ENCODE data around the gene SYT6. TPM values are rescaled to one million over a fixed set of nuclear protein-coding genes. Genes with fewer than 3 reads are reported as not detected.
"Not testable (repeated sequence)": the region's sequence is repeated elsewhere in the genome, so short reads cannot be mapped to it uniquely, and the experiment has no call there.

SYT6 gene
- total and polyA plus RNA-seq, 7 experiments from 2014 or later, result not detected

DNA sequence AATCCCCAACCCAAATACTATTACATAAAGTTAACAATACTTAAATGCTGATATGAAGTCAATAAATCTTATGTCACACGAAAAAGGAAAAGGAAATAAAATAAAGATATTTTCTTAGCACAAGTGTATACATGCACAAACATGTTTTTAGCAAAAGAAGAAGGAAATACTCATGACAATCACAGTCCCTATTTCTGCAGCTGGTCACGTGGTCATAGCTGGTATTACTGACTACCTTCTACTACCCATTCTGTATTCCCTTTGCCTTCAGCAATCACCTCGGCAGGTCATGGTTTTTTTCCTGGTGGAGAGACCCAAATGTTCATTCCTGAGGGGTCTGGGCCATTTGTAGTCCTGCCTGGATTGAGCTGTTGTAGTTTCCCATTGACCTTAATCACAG, 88.0 kb downstream of the SYT6 start:
- H3K27ac ChIP-seq (ENCODE audit: low read depth, low read length); POLR2A ChIA-PET; ATAC-seq; H3K27ac Mint-ChIP-seq; H3K36me3 Mint-ChIP-seq; intact Hi-C loops (cut with micrococcal nuclease); H3K4me1 ChIP-seq (ENCODE audit: control insufficient read depth in 2 of 2, insufficient read depth in 2 of 2, low read length in 2 of 2); H3K36me3 ChIP-seq (ENCODE audit: control insufficient read depth in 2 of 3, insufficient read depth in 3 of 3, low read length in 3 of 3); H3K4me1 Mint-ChIP-seq; CTCF ChIA-PET; H3K9me3 ChIP-seq (ENCODE audit: control insufficient read depth in 2 of 3, low read length in 3 of 3); H3K9me3 Mint-ChIP-seq; H3K4me3 ChIP-seq (ENCODE audit: low read length); H3K27me3 ChIP-seq (ENCODE audit: control insufficient read depth in 2 of 2, insufficient read depth in 2 of 2, low read length in 2 of 2); H3K4me3 Mint-ChIP-seq; DNase-seq: not testable (repeated sequence)
- peaks cover 0 to 13% (median 3%) of the 10 kb centered on the region in 5 donors for H3K27me3 Mint-ChIP-seq

DNA sequence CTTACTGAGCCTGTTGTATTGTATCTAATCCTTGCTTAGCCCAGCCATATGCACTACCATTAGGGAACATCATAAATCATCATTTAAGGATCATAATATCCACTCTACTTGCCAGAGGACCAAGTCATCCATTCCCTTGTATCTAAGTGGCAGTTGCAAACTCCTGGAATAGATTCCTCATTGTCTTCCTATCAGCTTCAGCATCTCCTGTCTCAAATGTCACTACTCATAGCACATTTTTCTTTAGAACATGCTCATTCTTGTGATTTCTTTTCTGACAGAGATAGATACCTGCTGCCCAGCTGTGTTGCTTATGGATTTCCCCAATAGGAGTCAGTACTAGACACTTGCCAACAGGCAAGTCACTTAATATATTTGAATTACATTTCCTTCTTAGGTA, 90.1 kb downstream of the SYT6 start:
- Mint-ChIP-seq H3K27me3 (peaks cover 0 to 10% (median 4%) of the 10 kb centered on the region in 5 donors), H3K4me3 (no peak overlapping the region), H3K4me1 (peaks cover 0 to 3% (median 0%) of the 10 kb centered on the region in 7 donors), H3K9me3 (peaks cover 0 to 10% (median 2%) of the 10 kb centered on the region in 11 donors), H3K27ac (no peak overlapping the region), H3K36me3 (peaks cover 0 to 3% (median 0%) of the 10 kb centered on the region in 5 donors)
- CTCF ChIA-PET, result interaction anchor here (0.5 to 0.6 kb wide), 2 partner anchors 18 to 293 kb away, joined by 3 to 4 read pairs; no protein-coding TSS in a partner anchor
- POLR2A ChIA-PET, result no interaction called here
- no peak overlapping the region for H3K4me3 ChIP-seq (ENCODE audit: low read length)
- ATAC-seq (no peak), DNase-seq (no peak)
- no peak overlapping the region for H3K27ac ChIP-seq (ENCODE audit: low read depth, low read length)
- H3K4me1 ChIP-seq (ENCODE audit: control insufficient read depth in 2 of 2, insufficient read depth in 2 of 2, low read length in 2 of 2), result no peaks in the 10 kb centered on the region
- peaks cover 0 to 10% (median 0%) of the 10 kb centered on the region in 3 experiments for H3K9me3 ChIP-seq (ENCODE audit: control insufficient read depth in 2 of 3, low read length in 3 of 3)
- no peaks in the 10 kb centered on the region for H3K36me3 ChIP-seq (ENCODE audit: control insufficient read depth in 2 of 3, insufficient read depth in 3 of 3, low read length in 3 of 3)
- intact Hi-C loops (cut with micrococcal nuclease), result no loop called here
- no peaks in the 10 kb centered on the region for H3K27me3 ChIP-seq (ENCODE audit: control insufficient read depth in 2 of 2, insufficient read depth in 2 of 2, low read length in 2 of 2)

DNA sequence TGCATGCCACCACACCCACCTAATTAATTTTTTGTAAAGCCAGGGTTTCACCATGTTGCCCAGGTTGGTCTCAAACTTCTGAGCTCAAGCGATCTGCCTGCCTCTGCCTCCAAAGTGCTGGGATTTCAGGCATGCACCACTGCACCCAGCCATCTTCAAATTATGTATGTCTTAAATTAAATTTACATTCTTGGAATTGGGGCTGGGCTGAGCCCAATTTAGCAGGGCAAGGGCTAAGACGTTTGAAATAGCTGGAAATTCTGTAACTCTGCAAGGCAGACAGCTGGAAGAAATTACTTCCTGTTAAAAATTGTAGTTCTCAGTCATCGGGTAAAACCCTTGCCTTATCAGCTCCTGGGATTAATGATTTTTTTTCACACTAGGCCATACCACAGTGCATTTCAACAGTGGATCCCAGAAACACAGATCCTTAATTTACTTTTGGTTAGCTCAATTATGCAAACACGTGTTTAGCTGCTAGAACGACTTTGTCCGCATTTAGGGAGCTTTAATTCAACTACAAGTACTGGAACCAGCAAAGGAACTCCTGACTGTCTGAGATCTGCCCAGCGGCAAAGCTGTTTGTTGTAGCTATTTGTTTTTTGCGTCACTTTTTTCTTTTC, 91.1 kb downstream of the SYT6 start:
- Mint-ChIP-seq H3K4me3 (no peak overlapping the region), H3K27me3 (peaks cover 0 to 9% (median 4%) of the 10 kb centered on the region in 5 donors), H3K4me1 (peaks cover 0 to 3% (median 0%) of the 10 kb centered on the region in 7 donors), H3K27ac (no peak overlapping the region), H3K9me3 (peaks cover 0 to 9% (median 2%) of the 10 kb centered on the region in 11 donors), H3K36me3 (peaks cover 0 to 3% (median 0%) of the 10 kb centered on the region in 5 donors)
- no peak for DNase-seq
- Histone ChIP-seq H3K27ac (ENCODE audit: low read depth, low read length) (no peak overlapping the region), H3K4me3 (ENCODE audit: low read length) (no peak overlapping the region), H3K36me3 (ENCODE audit: control insufficient read depth in 2 of 3, insufficient read depth in 3 of 3, low read length in 3 of 3) (no peaks in the 10 kb centered on the region), H3K27me3 (ENCODE audit: control insufficient read depth in 2 of 2, insufficient read depth in 2 of 2, low read length in 2 of 2) (no peaks in the 10 kb centered on the region), H3K9me3 (ENCODE audit: control insufficient read depth in 2 of 3, low read length in 3 of 3) (peaks cover 0 to 10% (median 0%) of the 10 kb centered on the region in 3 experiments), H3K4me1 (ENCODE audit: control insufficient read depth in 2 of 2, insufficient read depth in 2 of 2, low read length in 2 of 2) (no peaks in the 10 kb centered on the region)
- ChIA-PET CTCF (no interaction called here), POLR2A (no interaction called here)
- ATAC-seq, result no peak
- intact Hi-C loops (cut with micrococcal nuclease), result no loop called here

DNA sequence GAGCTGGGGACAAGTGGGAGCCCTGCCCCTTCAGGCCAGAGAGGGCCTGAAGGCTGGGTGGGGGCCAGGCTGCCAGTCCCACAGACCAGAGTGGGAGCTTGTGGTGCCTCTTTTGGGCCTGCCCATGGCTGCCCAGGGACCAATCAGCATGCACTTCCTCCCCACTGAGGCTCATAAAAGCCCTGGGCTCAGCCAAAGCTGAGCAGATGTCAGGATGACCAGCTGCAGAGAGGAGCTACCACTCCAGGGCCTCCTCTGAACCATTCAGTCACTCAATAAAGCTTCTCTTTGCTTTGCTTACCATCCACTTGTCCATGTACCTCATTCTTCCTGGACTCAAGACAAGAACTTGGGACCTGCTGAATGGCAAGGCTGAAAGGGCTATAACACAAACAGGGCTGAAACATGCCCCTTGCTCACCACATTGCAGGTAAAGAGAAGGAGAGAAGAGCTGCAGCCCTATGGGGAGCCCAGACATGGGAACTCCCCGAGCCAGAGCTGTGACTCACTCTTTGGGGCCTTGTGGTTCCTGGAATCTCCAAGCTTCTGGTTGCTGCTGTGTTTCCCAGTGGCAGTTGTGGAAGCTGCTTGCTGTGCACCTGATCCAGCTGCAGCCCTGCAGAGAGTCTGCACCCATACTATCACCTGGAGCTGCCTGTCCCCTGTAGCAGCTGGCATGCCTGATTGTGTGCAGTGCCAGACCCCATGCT, 92.4 kb downstream of the SYT6 start:
- intact Hi-C loops (cut with micrococcal nuclease), result no loop called here
- ATAC-seq (no peak), DNase-seq (no peak)
- POLR2A ChIA-PET, result no interaction called here
- no peak overlapping the region for H3K27ac ChIP-seq (ENCODE audit: low read depth, low read length)
- no peak overlapping the region for H3K27ac Mint-ChIP-seq
- H3K4me1 ChIP-seq (ENCODE audit: control insufficient read depth in 2 of 2, insufficient read depth in 2 of 2, low read length in 2 of 2), result no peaks in the 10 kb centered on the region
- H3K36me3 Mint-ChIP-seq, result peaks cover 0 to 3% (median 0%) of the 10 kb centered on the region in 5 donors
- no peak overlapping the region for H3K4me3 Mint-ChIP-seq
- no peaks in the 10 kb centered on the region for H3K27me3 ChIP-seq (ENCODE audit: control insufficient read depth in 2 of 2, insufficient read depth in 2 of 2, low read length in 2 of 2)
- no peak overlapping the region for H3K4me3 ChIP-seq (ENCODE audit: low read length)
- CTCF ChIA-PET, result no interaction called here
- peaks cover 0 to 15% (median 7%) of the 10 kb centered on the region in 11 donors for H3K9me3 Mint-ChIP-seq
- peaks cover 0 to 10% (median 0%) of the 10 kb centered on the region in 3 experiments for H3K9me3 ChIP-seq (ENCODE audit: control insufficient read depth in 2 of 3, low read length in 3 of 3)
- no peaks in the 10 kb centered on the region for H3K4me1 Mint-ChIP-seq
- H3K27me3 Mint-ChIP-seq, result peaks cover 0 to 6% (median 4%) of the 10 kb centered on the region in 5 donors
- H3K36me3 ChIP-seq (ENCODE audit: control insufficient read depth in 2 of 3, insufficient read depth in 3 of 3, low read length in 3 of 3), result no peaks in the 10 kb centered on the region

DNA sequence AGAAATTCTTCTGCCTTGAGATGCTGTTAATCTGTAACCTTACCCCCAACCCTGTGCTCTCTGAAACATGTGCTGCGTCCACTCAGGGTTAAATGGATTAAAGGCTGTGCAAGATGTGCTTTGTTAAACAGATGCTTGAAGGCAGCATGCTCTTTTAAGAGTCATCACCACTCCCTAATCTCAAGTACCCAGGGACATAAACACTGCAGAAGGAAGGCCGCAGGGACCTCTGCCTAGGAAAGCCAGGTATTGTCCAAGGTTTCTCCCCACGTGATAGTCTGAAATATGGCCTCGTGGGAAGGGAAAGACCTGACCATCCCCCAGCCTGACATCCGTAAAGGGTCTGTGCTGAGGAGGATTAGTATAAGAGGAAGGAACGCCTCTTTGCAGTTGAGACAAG, 95.4 kb downstream of the SYT6 start:
- H3K4me1 Mint-ChIP-seq; H3K27me3 ChIP-seq (ENCODE audit: control insufficient read depth in 2 of 2, insufficient read depth in 2 of 2, low read length in 2 of 2); H3K27me3 Mint-ChIP-seq; H3K36me3 ChIP-seq (ENCODE audit: control insufficient read depth in 2 of 3, insufficient read depth in 3 of 3, low read length in 3 of 3); H3K4me1 ChIP-seq (ENCODE audit: control insufficient read depth in 2 of 2, insufficient read depth in 2 of 2, low read length in 2 of 2); H3K36me3 Mint-ChIP-seq; CTCF ChIA-PET; DNase-seq; intact Hi-C loops (cut with micrococcal nuclease); H3K27ac Mint-ChIP-seq; H3K4me3 ChIP-seq (ENCODE audit: low read length); ATAC-seq; H3K9me3 ChIP-seq (ENCODE audit: control insufficient read depth in 2 of 3, low read length in 3 of 3); H3K27ac ChIP-seq (ENCODE audit: low read depth, low read length); POLR2A ChIA-PET; H3K4me3 Mint-ChIP-seq: not testable (repeated sequence)
- peaks cover 0 to 16% (median 8%) of the 10 kb centered on the region in 11 donors for H3K9me3 Mint-ChIP-seq

DNA sequence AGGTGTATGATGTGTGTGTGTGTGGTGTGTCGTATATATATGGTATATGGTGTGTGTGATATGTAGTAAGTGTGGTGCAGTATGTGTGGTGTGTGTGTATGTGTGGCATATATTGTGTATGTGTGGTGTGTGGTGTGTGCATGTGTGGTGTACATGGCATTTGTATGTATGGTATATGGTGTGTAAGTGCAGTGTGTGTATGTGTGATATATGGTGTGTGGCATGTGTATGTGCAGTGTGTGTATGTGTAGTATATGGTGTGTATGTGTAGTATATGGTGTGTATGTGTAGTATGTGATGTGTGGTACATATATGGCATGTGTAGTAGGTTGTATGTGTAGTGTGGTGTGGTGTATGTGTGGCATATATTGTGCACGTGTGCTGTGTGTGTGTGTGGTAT, 99.5 kb downstream of the SYT6 start:
- Mint-ChIP-seq H3K27me3 (peaks cover 0 to 9% (median 2%) of the 10 kb centered on the region in 5 donors), H3K36me3 (peaks cover 0 to 3% (median 0%) of the 10 kb centered on the region in 5 donors), H3K9me3 (peaks cover 0 to 10% (median 4%) of the 10 kb centered on the region in 11 donors), H3K4me1 (no peaks in the 10 kb centered on the region), H3K4me3 (no peak overlapping the region), H3K27ac (no peak overlapping the region)
- ChIA-PET POLR2A (no interaction called here), CTCF (no interaction called here)
- no peaks in the 10 kb centered on the region for H3K27me3 ChIP-seq (ENCODE audit: control insufficient read depth in 2 of 2, insufficient read depth in 2 of 2, low read length in 2 of 2)
- DNase-seq, result no peak
- H3K4me1 ChIP-seq (ENCODE audit: control insufficient read depth in 2 of 2, insufficient read depth in 2 of 2, low read length in 2 of 2), result no peaks in the 10 kb centered on the region
- no peak overlapping the region for H3K27ac ChIP-seq (ENCODE audit: low read depth, low read length)
- intact Hi-C loops (cut with micrococcal nuclease), result no loop called here
- no peaks in the 10 kb centered on the region for H3K9me3 ChIP-seq (ENCODE audit: control insufficient read depth in 2 of 3, low read length in 3 of 3)
- ATAC-seq, result no peak
- H3K36me3 ChIP-seq (ENCODE audit: control insufficient read depth in 2 of 3, insufficient read depth in 3 of 3, low read length in 3 of 3), result no peaks in the 10 kb centered on the region
- H3K4me3 ChIP-seq (ENCODE audit: low read length), result no peak overlapping the region

DNA sequence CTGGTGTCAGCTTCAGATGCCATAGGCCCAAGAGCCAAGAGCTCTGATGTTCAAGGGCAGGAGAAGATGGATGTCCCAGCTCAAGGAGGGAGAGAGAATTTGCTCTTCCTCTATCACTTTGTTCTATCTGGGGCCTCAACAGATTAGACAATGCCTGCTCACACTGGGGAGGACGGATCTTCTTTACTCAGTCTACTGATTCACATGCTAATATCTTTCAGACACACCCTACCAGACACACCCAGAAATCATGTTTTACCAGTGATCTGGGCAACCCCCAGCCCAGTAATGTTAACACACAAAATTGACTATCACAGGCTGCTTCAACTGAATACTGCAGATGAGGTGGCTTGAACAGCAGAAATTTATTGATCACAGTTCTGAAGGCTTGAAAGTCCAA, 105.4 kb downstream of the SYT6 start:
- no peaks in the 10 kb centered on the region for H3K36me3 ChIP-seq (ENCODE audit: control insufficient read depth in 2 of 3, insufficient read depth in 3 of 3, low read length in 3 of 3)
- no peak overlapping the region for H3K4me3 Mint-ChIP-seq
- H3K27me3 Mint-ChIP-seq, result peaks cover 0 to 10% (median 0%) of the 10 kb centered on the region in 5 donors
- intact Hi-C loops (cut with micrococcal nuclease), result no loop called here
- POLR2A ChIA-PET, result no interaction called here
- CTCF ChIA-PET, result no interaction called here
- no peaks in the 10 kb centered on the region for H3K9me3 ChIP-seq (ENCODE audit: control insufficient read depth in 2 of 3, low read length in 3 of 3)
- H3K27me3 ChIP-seq (ENCODE audit: control insufficient read depth in 2 of 2, insufficient read depth in 2 of 2, low read length in 2 of 2), result no peaks in the 10 kb centered on the region
- no peaks in the 10 kb centered on the region for H3K4me1 ChIP-seq (ENCODE audit: control insufficient read depth in 2 of 2, insufficient read depth in 2 of 2, low read length in 2 of 2)
- ATAC-seq, result no peak
- H3K27ac Mint-ChIP-seq, result no peak overlapping the region
- no peak overlapping the region for H3K4me3 ChIP-seq (ENCODE audit: low read length)
- no peak overlapping the region for H3K27ac ChIP-seq (ENCODE audit: low read depth, low read length)
- DNase-seq, result no peak
- peaks cover 0 to 5% (median 4%) of the 10 kb centered on the region in 5 donors for H3K36me3 Mint-ChIP-seq
- H3K4me1 Mint-ChIP-seq, result no peaks in the 10 kb centered on the region
- H3K9me3 Mint-ChIP-seq, result peaks cover 0 to 10% (median 2%) of the 10 kb centered on the region in 11 donors

Data from naive thymus-derived CD4-positive, alpha-beta T cell (primary cell).